22Rv1 (cell line): ENCODE results near the gene ABHD3.

Source experiments
- H3K27ac ChIP-seq: fragments of 450-650 bp; 2 replicates; pipeline ENCODE4 v1.5.1; 2017
- CTCF ChIP-seq: fragments of 450-650 bp; IDR thresholded peaks from 2 replicates; pipeline ENCODE4 v1.5.1; 2017; ENCODE audit warnings: mild to moderate bottlenecking
- ZFX ChIP-seq: fragments of 450-650 bp; IDR thresholded peaks from 2 replicates; pipeline ENCODE4 v1.6.1; 2017; ENCODE audit warnings: antibody characterized with exemption, borderline replicate concordance

The ABHD3 gene

DNA sequence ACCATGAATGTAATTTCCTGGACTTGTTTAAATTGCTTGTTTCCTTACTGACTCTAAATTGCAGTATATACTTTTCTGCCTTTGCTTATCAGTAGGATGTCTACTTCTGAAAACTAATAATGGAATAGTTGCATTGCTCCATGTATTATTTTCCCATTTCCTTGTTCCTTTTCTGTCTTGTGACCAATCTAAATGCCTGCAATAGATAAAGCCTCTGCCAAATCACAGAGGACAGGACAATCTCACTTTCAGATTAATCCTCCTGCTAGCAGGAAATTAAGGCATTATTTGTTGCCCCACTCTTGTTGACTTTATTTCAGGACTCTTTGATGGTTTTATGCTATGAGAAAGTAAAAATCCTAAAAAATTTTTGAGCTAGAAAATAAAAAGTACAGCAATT lies 99.4 kb downstream of the ABHD3 start:
- TF ChIP-seq ZFX: no peak
- no peak for TF ChIP-seq CTCF
- H3K27ac ChIP-seq: no peak overlapping the region

GRCh38 chr18:21604671-21605070 lies 99.9 kb downstream of the ABHD3 start:
- H3K27ac ChIP-seq: no peak overlapping the region
- no peak for TF ChIP-seq CTCF

DNA sequence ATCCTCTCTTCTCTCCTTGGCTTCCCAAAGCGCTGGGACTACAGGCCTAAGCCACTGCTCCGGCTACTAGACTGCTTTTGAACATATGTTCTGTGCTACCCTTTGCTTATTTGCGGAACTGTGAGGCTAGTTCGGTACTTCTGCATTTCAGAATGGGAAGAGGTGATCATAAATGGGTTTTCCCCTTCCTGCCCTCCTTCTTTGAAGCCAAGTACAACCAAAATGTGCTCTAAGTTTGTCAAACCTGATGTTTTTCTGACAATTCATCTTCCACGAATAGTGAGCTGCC lies 102.3 kb downstream of the ABHD3 start:
- TF ChIP-seq CTCF: no peak
- no peak overlapping the region for H3K27ac ChIP-seq
